HG02870 (cell line): ENCODE measurements around the gene ANKK1.

Experiments
- ATAC-seq: cut with Tn5 transposase; IDR thresholded peaks from one replicate; pipeline ENCODE4 v1.9.1; 2021; ENCODE audit warnings: mild to moderate bottlenecking, moderate library complexity; ENCODE audit not compliant: unreplicated experiment

ANKK1 gene

GRCh38 chr11:113377681-113378412 lies 9.7 kb upstream of the ANKK1 start:
- ATAC-seq = no peak

- no peak for ATAC-seq
Measured at GRCh38 chr11:113378692-113379091, 8.9 kb upstream of the ANKK1 start.

- no peak for ATAC-seq
Measured at GRCh38 chr11:113382121-113382520, 5.5 kb upstream of the ANKK1 start.

GRCh38 chr11:113384551-113384950 lies 3.0 kb upstream of the ANKK1 start:
- ATAC-seq = no peak

DNA sequence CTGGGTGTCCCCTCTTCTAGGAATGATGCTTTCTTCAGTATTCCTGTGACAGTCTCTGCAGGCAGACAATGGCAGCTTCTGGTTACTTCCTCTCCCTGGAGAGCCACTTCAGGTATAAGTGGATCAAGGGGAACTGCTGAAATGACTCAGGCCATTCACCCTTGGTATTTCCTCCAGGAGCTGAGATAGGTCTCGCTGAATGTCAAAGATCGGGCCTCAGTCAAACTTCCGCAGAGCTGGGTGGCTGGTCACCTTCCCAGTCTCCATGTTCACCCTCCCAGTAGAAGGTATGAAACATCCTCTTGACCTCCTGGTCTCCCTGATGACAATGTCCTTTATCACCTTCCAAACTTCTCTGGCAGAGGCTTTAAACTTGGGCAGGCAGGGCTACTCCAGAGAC lies 1.8 kb upstream of the ANKK1 start:
- no peak for ATAC-seq

DNA sequence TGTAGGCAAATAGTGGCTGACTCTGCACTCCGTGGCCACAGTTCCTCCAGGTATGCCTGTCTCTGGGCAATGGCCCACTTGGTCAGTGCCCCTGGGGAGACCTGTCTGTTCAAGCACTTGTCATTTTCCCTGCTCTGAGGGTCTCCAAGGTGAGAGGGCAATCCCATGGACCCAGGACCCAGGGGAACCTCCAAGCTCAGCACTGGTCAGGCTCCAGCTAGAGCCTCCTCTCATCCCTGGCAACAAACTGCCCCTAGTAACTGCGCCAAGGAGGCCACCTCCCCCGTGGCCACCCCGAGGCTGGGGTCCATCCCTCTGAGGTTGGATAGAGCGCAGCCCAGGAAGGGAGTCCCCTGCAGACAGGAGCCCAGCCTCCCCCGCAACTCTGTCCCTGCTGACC lies 713 bp upstream of the ANKK1 start:
- no peak for ATAC-seq

- ATAC-seq = no peak
Measured at GRCh38 chr11:113389272-113389671, 1.7 kb downstream of the ANKK1 start.

DNA sequence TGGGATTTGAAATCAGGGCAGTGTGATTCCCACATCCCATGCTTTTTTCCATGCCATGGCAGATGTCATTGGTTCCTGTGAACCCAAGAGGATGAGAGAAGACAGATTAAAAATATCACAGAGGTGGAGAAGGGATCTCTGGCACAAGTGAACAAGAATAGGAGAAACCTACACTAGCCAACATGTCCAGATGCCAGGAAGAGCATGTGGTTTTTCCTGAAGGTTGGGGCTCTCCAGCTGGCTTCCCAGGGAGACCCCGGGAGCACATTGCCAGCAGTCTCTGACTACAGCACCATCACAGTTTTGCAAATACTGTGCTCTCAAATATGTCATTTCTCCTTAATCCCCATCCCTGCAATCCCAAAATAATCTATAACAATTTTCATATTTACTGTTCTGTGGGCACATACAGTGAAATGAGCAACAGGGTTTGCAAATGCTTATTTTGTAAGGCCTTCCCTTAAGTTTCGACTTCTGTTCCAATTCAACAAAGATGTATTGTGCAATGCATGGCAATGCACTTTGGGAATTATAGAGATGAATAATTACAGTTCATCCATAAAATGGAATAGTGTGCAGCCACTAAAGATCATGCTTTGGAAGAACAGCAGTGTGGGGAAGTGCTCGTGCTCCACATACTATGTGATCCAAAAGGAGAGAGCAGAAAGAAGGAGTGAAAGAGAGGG lies 4.8 kb downstream of the ANKK1 start:
- no peak for ATAC-seq

DNA sequence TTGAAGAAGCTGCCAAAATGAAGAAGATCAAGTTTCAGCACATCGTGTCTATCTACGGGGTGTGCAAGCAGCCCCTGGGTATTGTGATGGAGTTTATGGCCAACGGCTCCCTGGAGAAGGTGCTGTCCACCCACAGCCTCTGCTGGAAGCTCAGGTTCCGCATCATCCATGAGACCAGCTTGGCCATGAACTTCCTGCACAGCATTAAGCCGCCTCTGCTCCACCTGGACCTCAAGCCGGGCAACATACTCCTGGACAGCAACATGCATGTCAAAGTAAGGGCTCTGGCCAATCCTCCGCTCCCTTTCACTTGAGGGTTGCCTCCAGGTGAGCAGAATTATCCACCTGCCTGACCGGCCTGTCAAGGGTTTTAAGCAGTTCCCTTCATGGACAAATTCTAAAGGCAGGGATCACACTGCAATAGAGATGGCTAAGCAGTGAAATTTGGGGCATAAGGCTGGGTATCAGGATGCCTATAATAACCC lies 6.0 kb downstream of the ANKK1 start:
- no peak for ATAC-seq

DNA sequence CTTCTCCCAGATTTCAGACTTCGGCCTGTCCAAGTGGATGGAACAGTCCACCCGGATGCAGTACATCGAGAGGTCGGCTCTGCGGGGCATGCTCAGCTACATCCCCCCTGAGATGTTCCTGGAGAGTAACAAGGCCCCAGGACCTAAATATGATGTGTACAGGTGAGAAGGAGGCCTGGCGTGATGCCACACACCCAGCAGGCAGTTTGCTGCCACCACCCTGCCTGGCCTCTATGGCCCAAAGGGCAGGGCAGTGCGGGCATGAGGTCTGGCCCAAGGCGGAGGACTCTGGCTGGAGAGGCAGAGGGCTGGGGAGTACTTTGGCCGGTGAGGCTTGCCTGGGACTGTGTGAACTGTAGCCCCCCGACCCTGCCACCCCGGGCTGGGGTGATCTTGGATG lies 7.3 kb downstream of the ANKK1 start:
- ATAC-seq = no peak

- ATAC-seq = no peak
Measured at GRCh38 chr11:113395782-113396336, 8.3 kb downstream of the ANKK1 start.

GRCh38 chr11:113396690-113397089 lies 9.1 kb downstream of the ANKK1 start:
- ATAC-seq = no peak

- no peak for ATAC-seq
Measured at GRCh38 chr11:113397212-113397611, 9.6 kb downstream of the ANKK1 start.

GRCh38 chr11:113397821-113398220 lies 10.2 kb downstream of the ANKK1 start:
- ATAC-seq = no peak

DNA sequence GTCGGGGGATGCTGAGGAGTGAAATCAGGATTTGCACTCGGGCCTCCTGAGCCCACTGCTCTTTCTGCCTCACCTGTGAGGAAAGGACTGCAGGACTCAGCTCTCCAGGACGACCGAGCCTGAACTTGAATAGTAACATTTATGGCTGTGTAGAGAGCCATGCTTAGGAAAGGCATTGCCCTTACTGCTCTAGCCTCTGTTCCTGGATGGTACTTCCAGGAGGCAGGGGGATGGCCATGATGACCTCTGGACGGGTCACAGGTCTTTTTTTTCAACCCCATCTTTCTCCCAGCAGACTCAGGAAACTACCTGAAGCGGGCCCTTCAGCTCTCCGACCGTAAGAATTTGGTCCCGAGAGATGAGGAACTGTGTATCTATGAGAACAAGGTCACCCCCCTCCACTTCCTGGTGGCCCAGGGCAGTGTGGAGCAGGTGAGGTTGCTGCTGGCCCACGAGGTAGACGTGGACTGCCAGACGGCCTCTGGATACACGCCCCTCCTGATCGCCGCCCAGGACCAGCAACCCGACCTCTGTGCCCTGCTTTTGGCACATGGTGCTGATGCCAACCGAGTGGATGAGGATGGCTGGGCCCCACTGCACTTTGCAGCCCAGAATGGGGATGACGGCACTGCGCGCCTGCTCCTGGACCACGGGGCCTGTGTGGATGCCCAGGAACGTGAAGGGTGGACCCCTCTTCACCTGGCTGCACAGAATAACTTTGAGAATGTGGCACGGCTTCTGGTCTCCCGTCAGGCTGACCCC lies 11.3 kb downstream of the ANKK1 start:
- no peak for ATAC-seq

DNA sequence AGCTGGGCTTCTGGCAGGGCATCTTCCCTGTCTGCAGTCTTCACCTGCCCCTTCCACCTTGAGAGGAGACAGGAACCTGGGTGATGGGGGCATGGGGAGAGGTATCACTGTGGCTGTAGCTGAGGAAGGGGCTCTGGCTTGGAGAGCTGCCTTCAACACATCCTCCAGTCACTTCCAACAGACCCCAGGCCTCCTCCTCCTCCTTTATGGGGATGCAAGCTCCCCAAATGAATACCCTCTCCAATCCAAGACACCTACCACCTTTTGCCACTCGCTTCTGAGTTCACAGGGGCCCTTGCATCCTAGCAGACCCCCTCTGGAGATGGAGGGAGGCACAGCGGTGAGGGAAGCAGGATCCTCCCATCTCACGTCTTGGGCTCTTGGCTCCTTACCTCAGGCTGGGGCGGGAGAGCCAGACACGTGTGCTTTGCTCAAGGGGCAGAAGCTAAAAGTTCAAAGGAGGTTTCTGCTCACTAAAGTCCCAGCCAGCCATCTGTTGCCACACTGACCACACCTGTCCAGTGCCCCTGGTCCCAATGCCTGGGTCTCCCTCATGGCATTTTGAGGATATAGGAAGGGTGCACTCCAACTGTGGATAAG lies 13.2 kb downstream of the ANKK1 start:
- ATAC-seq = no peak

- no peak for ATAC-seq
Measured at GRCh38 chr11:113401718-113402117, 14.1 kb downstream of the ANKK1 start.

GRCh38 chr11:113404859-113405430 lies 17.4 kb downstream of the ANKK1 start:
- ATAC-seq = no peak

DNA sequence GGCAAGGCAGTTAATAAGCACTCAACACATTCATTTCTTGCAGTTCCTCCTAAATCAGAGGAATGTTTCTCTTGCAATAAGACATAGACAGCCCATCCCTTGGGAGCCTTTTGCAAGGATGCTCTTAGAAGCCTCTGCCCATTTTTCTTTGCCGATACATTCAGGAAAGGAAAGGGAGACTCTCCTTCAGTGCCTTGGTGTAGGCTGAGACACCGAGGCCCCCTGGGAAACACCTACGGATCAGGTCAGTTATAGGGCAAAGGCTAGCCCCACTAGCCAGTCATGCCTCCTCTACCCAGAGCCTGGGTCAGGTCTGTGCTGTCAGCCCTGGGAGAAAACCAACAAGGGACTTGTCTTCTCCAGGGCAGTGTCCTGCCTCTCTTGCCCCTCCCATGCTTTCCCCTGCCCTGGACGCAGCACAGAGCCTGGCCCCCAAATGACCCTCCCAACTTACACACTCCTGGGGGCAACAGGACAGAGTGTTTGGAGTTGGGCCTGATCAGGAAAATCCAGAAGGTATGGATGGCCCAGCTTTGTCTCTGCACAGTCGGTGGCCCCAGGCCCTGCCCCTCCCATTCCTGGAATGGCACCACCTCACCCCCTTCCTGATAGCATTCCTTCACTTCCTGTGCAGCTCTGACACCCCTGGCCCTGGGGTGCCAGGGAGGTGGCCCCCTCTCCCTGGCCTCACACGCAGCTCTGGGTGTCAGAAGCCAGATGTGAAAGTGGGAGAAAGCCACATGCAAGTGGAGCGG lies 18.3 kb downstream of the ANKK1 start:
- ATAC-seq = no peak

GRCh38 chr11:113407163-113407562 lies 19.6 kb downstream of the ANKK1 start:
- no peak for ATAC-seq
